GM19438 (cell line): ENCODE results near the gene PHGDH.
"Not testable (repeated sequence)": the region's sequence is repeated elsewhere in the genome, so short reads cannot be mapped to it uniquely, and the experiment has no call there.

ENCODE experiments used
- ATAC-seq: cut with Tn5 transposase; IDR thresholded peaks from one replicate; pipeline ENCODE4 v1.9.1; 2021; ENCODE audit warnings: low read depth; ENCODE audit not compliant: unreplicated experiment

Gene PHGDH

DNA sequence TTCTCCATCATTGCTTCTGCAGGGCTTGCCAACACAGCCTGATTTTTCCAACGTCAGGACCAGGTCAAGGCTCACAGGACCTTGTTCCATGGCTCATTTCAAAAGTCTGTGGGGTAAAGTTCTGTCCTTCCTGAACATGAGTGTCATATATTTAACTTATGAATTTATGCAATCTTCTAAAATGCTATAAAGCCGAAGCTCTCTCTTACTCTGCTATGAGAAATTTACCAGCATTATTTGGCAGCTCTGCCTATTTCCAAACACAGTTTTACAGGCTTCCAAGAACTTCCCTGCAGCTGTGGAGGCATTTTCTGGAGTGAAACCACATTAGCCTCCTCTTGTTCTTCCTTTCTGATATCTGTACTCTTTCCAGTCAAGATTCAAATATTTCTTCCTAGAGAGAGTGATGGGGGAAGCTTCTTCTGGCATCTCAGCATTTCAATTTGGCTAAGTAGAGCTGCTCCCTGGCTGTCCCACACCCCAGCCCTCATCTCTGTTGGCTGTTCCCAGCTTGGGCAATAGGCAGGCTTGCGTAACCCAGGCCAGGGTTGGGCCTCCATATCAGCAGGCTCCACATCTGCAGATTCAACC lies 72.6 kb downstream of the PHGDH start:
- no peak for ATAC-seq

DNA sequence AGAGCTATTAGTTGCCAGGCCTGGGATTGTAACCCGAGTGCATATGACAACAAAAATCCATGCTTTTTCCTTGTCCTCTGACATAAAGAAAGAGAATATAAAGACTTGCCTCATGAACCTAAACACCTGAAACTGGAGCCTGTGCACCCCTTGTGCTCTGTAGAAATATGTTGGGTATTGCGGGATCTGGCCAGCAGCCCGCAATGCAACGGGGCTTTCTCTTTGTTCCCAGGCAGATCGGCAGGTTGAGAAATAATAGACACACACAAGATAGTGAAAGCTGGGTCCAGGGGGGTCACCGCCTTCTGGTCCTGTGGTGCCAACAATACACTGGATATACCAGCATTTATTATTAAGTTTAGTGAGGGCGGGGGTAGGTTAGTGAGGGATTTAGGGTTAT lies 74.3 kb downstream of the PHGDH start:
- ATAC-seq, result not testable (repeated sequence)

DNA sequence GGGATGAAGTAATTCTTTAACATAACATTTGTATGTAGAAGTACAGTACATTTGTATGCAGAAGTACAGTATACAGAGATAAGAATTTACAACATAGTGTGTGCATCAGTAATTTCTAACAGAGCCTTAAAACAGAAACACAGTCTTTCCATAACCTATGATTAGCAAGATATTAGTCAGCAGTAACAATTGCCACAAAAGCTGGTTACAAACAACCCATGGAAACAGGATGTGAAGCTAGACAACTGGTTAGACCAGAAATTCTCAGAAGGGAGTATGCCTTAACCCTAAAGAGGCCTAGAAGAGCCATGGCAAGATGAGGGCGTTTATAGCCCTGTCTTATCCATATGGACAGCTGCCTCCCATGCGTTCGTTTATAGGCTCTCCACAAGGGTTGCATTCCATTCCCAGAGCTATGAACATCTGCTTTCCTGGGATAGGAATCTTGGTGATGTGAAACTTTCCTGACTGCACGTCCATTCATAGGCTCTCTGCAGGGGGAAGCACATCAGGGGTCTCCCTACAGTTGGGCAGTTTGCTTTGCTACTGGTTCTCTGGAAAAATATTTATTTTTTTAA lies 74.8 kb downstream of the PHGDH start:
- ATAC-seq, result not testable (repeated sequence)

DNA sequence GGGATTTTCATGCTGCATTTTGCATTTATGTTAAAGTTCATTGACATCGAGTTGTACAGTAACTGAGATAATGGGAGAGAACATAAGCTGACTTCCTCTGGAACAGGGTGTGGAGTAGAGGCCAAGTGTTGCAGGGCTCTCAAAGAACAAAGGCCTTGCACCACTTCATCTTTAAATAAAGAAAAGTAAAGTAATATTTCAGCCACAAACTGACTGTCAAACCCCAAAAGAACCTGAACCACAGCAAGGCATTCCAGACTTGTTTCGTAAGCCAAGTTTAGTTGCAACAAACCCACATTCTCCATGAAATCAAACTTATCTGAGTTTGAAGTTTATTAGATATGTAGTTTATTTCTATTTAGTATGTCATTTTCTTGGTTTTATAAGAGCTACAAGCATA lies 76.0 kb downstream of the PHGDH start:
- ATAC-seq, result no peak

DNA sequence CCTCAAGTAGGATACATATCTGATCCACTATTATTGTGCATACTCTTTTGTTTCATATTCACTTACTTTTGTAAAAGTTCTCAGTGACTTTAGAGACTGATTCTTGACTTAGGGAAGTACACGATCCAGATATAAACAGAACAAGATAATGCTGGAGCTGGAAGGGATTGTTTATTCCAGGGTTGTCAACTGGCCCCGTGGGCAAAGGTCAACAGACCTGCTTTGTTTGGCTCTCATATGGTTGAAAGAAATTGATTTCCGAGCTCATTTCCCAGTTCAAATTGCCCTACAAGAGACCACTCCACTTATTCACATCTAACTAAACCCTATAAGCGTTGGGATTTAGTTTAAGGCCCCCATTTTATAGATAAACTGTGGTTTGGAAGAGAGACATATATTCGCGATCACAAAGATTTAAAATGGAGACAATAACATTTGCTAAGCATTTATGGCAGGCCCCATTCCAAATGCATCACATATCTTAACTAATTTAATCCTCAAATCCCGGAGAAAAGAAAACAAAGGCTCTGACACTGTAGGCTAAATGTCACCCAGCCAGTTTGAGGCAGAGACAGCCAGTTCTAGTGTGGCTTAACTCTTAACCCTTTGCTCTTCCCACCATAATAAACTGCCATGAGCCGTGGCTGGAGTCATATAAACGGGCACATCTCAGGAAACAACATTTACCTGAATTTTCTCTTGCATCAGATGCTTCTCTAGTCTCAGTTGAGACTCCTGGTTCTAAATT lies 78.9 kb downstream of the PHGDH start:
- ATAC-seq, result no peak

DNA sequence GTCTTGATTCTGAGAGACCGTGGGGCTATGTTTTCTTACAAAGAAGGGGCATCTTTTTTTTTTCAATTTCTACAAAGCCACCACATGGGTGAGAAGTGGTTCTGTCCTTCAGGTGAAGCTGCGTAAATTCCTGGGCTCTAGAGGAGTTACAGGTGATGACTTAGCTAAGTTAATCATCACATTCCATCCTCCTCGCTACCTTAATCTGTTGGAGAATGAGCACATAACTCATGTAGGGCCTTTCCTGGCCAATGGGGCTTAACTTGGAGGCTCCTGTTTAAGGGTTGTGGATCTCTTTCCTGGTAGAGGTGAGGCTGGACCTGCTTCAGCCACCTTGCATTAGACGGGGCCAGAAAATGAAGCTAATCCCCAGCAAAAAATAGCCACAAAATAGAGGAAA lies 79.6 kb downstream of the PHGDH start:
- no peak for ATAC-seq
